ENCODE results near the gene C14orf132. TPM values are rescaled to one million over a fixed set of nuclear protein-coding genes. Genes with fewer than 3 reads are reported as not detected.

C14orf132 gene
- total and polyA plus RNA-seq, 9 of the 15 experiments (the other 6 are each of a cell fraction or from before 2014, with no cell fraction given) = not detected

DNA sequence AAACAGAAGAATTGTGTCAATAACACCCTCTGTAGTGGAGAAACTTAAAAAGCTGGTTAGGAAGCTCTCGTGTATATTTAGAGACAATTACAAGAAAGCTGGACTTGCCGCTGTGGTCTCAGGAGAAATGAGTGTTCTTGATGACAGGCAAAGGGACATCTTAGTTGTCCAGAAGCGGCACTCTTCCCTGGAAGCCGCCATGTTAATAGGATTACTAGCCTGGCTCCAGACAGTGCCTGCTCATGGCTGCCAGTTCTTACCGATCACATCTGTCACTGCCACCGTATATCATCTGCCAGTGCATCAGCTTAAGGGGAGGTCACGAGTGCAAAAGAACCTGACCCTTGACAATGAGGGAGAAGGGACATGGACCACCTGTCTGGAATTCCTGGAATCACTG is 48.9 kb downstream of the C14orf132 start:
- Histone ChIP-seq H3K79me2 (ENCODE audit: control insufficient read depth, insufficient read depth, low read length) (no peaks in the 10 kb centered on the region), H3K27me3 (ENCODE audit: control insufficient read depth in 2 of 2, insufficient read depth in 2 of 2, low read length in 2 of 2) (peaks cover 0 to 43% of the 10 kb centered on the region in 2 experiments; a peak in 3 of 5 replicates), H4K20me1 (replicated peaks; ENCODE audit: control insufficient read depth, insufficient read depth, low read length) (no peaks in the 10 kb centered on the region), H3K27ac (ENCODE audit: extremely low read depth, low read depth, low read length) (no peak overlapping the region), H3K4me3 (no peak overlapping the region), H3K9ac (ENCODE audit: insufficient read depth in 1 of 2, low read depth in 2 of 2, low read length in 2 of 2) (no peak overlapping the region), H3K4me2 (ENCODE audit: insufficient read depth, low read length) (no peak overlapping the region), H3K9me3 (replicated peaks; ENCODE audit: control insufficient read depth, insufficient read depth, low read depth, low read length) (no peaks in the 10 kb centered on the region), H3K36me3 (ENCODE audit: control insufficient read depth, insufficient read depth, low read length) (no peaks in the 10 kb centered on the region), H2AFZ (ENCODE audit: low read depth, low read length) (no peak overlapping the region), H3K4me1 (replicated peaks in 1 of 2; ENCODE audit: control insufficient read depth in 2 of 2, insufficient read depth in 2 of 2, low read length in 2 of 2) (no peaks in the 10 kb centered on the region), H3K9me1 (ENCODE audit: control insufficient read depth, insufficient read depth, low read length) (no peaks in the 10 kb centered on the region)
- BruUV-seq (replicated peaks) = no TSS peak
- POLR2A ChIA-PET = interaction anchor here (0.7 kb wide), 1 partner anchor 28 kb away, joined by 3 read pairs; no protein-coding TSS in a partner anchor
- DNase-seq (ENCODE audit: extremely low read depth in 1 of 4, low spot score in 3 of 4) (no peak), ATAC-seq (no peak), FAIRE-seq (no peak)
- CTCF ChIA-PET (ENCODE audit: low intra/inter-chr PET ratio) = no interaction called here
- in situ Hi-C loops (cut with MboI) (no loop called here), intact Hi-C loops (cut with micrococcal nuclease) (no loop called here)
- 0% methylated on average over 7 of the region's 7 CpGs for WGBS (ENCODE audit: insufficient coverage, low coverage, missing lambda C conversion rate)
- TF ChIP-seq ZNF311 (CRISPR knock-in tag; IDR thresholded peaks at IDR 0.05) = no peak
- TF ChIP-seq, protein P1, sequence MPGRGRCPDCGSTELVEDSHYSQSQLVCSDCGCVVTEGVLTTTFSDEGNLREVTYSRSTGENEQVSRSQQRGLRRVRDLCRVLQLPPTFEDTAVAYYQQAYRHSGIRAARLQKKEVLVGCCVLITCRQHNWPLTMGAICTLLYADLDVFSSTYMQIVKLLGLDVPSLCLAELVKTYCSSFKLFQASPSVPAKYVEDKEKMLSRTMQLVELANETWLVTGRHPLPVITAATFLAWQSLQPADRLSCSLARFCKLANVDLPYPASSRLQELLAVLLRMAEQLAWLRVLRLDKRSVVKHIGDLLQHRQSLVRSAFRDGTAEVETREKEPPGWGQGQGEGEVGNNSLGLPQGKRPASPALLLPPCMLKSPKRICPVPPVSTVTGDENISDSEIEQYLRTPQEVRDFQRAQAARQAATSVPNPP (IDR thresholded peaks at IDR 0.05; ENCODE audit: borderline replicate concordance, insufficient read depth, insufficient read length) = no peak
- no peak for TF ChIP-seq RBM22 (IDR thresholded peaks at IDR 0.05; ENCODE audit: low read depth, low read length, poor library complexity, severe bottlenecking)
- no peak for TF ChIP-seq ZNF655 (CRISPR knock-in tag; IDR thresholded peaks at IDR 0.05)
- no peak for TF ChIP-seq TAL1 (IDR thresholded peaks at IDR 0.05)
- no peak for TF ChIP-seq MAZ (CRISPR knock-in tag; conservative IDR thresholded peaks at IDR 0.05 in 1 of 2, IDR thresholded peaks at IDR 0.05 in 1 of 2)
- TF ChIP-seq ZBTB1 (CRISPR knock-in tag; IDR thresholded peaks at IDR 0.05; ENCODE audit: borderline replicate concordance, low read depth) = no peak
- TF ChIP-seq PURB (CRISPR knock-in tag; IDR thresholded peaks at IDR 0.05; ENCODE audit: low read depth) = no peak
- TF ChIP-seq PHTF2 (CRISPR knock-in tag; IDR thresholded peaks at IDR 0.05) = no peak
- no peak for TF ChIP-seq NUFIP1 (IDR thresholded peaks at IDR 0.05; ENCODE audit: partially characterized antibody)
- TF ChIP-seq SREBF2 (CRISPR knock-in tag; IDR thresholded peaks at IDR 0.05) = no peak
- no peak for TF ChIP-seq TEAD4 (IDR thresholded peaks at IDR 0.05; ENCODE audit: low read length)
- no peak for TF ChIP-seq TEAD4 (CRISPR knock-in tag; IDR thresholded peaks at IDR 0.05; ENCODE audit: borderline replicate concordance)
- TF ChIP-seq POLR2B (IDR thresholded peaks at IDR 0.05; ENCODE audit: low read depth, partially characterized antibody) = no peak
- TF ChIP-seq ZNF830 (CRISPR knock-in tag; IDR thresholded peaks at IDR 0.05) = no peak
- no peak for TF ChIP-seq ZKSCAN1 (IDR thresholded peaks at IDR 0.05; ENCODE audit: low read depth, low read length)
